Central memory CD8-positive, alpha-beta T cell (primary cell): ENCODE measurements around the gene PLCB1.
A peak's percentile ranks its signal among the peaks of the same experiment; 100 is the strongest.
"Not testable (repeated sequence)": the region's sequence is repeated elsewhere in the genome, so short reads cannot be mapped to it uniquely, and the experiment has no call there.

ENCODE experiments used
- ATAC-seq: fragments of 150-1000 bp; cut with Tn5 transposase; replicated peaks from 2 replicates; pipeline ENCODE4 v1.10.0; 2022; ENCODE audit warnings: mild to moderate bottlenecking, moderate FRiP score, moderate number of reproducible peaks; ENCODE audit not compliant: poor library complexity, severe bottlenecking; ENCODE audit errors: extremely low read depth
- DNase-seq, 2 donors: peaks; one replicate each; pipeline ENCODE4 v3.0.0; 2021; ENCODE audit warnings: low spot score in 2 of 2
- H3K27ac Mint-ChIP-seq: one replicate; pipeline ENCODE4 v1.8.0; 2022; ENCODE audit warnings: low read depth, mild to moderate bottlenecking, moderate library complexity, mixed read lengths
- H3K27me3 Mint-ChIP-seq: one replicate; pipeline ENCODE4 v1.8.0; 2022; ENCODE audit warnings: mixed read lengths
- H3K36me3 Mint-ChIP-seq: one replicate; pipeline ENCODE4 v1.8.0; 2022; ENCODE audit warnings: mild to moderate bottlenecking, moderate library complexity, mixed read lengths; ENCODE audit not compliant: insufficient read depth
- H3K4me1 Mint-ChIP-seq: one replicate; pipeline ENCODE4 v1.8.0; 2022; ENCODE audit warnings: mixed read lengths
- H3K4me3 Mint-ChIP-seq: one replicate; pipeline ENCODE4 v1.8.0; 2022; ENCODE audit warnings: mild to moderate bottlenecking, moderate library complexity, mixed read lengths
- H3K9me3 Mint-ChIP-seq: one replicate; pipeline ENCODE4 v1.8.0; 2022; ENCODE audit warnings: mixed read lengths

The PLCB1 gene

GRCh38 chr20:8153281-8153908, 21.3 kb downstream of the PLCB1 start:
- ATAC-seq = peak; percentile 69
- peaks cover 80% of the 10 kb centered on the region for H3K4me1 Mint-ChIP-seq

GRCh38 chr20:8154638-8155037, 22.6 kb downstream of the PLCB1 start:
- no peak for ATAC-seq
- no peaks in the 10 kb centered on the region for H3K27me3 Mint-ChIP-seq
- H3K36me3 Mint-ChIP-seq = peaks cover 3% of the 10 kb centered on the region
- peak overlapping the region; percentile 46 for H3K4me3 Mint-ChIP-seq
- no peaks in the 10 kb centered on the region for H3K9me3 Mint-ChIP-seq
- no peak for DNase-seq
- H3K4me1 Mint-ChIP-seq = peaks cover 76% of the 10 kb centered on the region
- peak overlapping the region; percentile 24 for H3K27ac Mint-ChIP-seq

More at GRCh38 chr20:8153281-8153908, 21.3 kb downstream of the PLCB1 start:
- DNase-seq = peak in 1 of 2 donors; percentile 16
- H3K4me3 Mint-ChIP-seq = peak overlapping the region; percentile 39
- H3K36me3 Mint-ChIP-seq = peaks cover 3% of the 10 kb centered on the region
- H3K27ac Mint-ChIP-seq = peak overlapping the region; percentile 54
- H3K9me3 Mint-ChIP-seq = no peaks in the 10 kb centered on the region
- no peaks in the 10 kb centered on the region for H3K27me3 Mint-ChIP-seq

GRCh38 chr20:8155229-8155628, 23.2 kb downstream of the PLCB1 start:
- Mint-ChIP-seq H3K4me1 (peaks cover 78% of the 10 kb centered on the region), H3K9me3 (no peaks in the 10 kb centered on the region), H3K27me3 (no peaks in the 10 kb centered on the region), H3K36me3 (peaks cover 3% of the 10 kb centered on the region), H3K4me3 (peak overlapping the region; percentile 46), H3K27ac (peak overlapping the region; percentile 24)
- ATAC-seq (no peak), DNase-seq (no peak)

- peaks cover 73% of the 10 kb centered on the region for H3K4me1 Mint-ChIP-seq
- no peaks in the 10 kb centered on the region for H3K9me3 Mint-ChIP-seq
- DNase-seq = no peak
Measured at GRCh38 chr20:8155812-8156211, 23.7 kb downstream of the PLCB1 start.

GRCh38 chr20:8156235-8157079, 24.4 kb downstream of the PLCB1 start:
- H3K9me3 Mint-ChIP-seq = no peaks in the 10 kb centered on the region
- no peaks in the 10 kb centered on the region for H3K27me3 Mint-ChIP-seq
- peaks cover 3% of the 10 kb centered on the region for H3K36me3 Mint-ChIP-seq
- DNase-seq (no peak), ATAC-seq (peak; percentile 89)
- peak overlapping the region; percentile 29 for H3K4me3 Mint-ChIP-seq
- H3K4me1 Mint-ChIP-seq = peaks cover 68% of the 10 kb centered on the region
- peak overlapping the region; percentile 73 for H3K27ac Mint-ChIP-seq

More at GRCh38 chr20:8155812-8156211, 23.7 kb downstream of the PLCB1 start:
- peaks cover 3% of the 10 kb centered on the region for H3K36me3 Mint-ChIP-seq
- H3K27me3 Mint-ChIP-seq = no peaks in the 10 kb centered on the region
- peak overlapping the region; percentile 73 for H3K27ac Mint-ChIP-seq
- ATAC-seq = no peak
- H3K4me3 Mint-ChIP-seq = peak overlapping the region; percentile 29

GRCh38 chr20:8159217-8159616, 27.2 kb downstream of the PLCB1 start:
- not testable (repeated sequence) for H3K9me3 Mint-ChIP-seq, H3K27ac Mint-ChIP-seq, H3K4me3 Mint-ChIP-seq, ATAC-seq, H3K36me3 Mint-ChIP-seq, H3K27me3 Mint-ChIP-seq, DNase-seq
- H3K4me1 Mint-ChIP-seq = peaks cover 47% of the 10 kb centered on the region

- peaks cover 1% of the 10 kb centered on the region for H3K36me3 Mint-ChIP-seq
- H3K9me3 Mint-ChIP-seq = no peaks in the 10 kb centered on the region
- H3K4me3 Mint-ChIP-seq = no peak overlapping the region
- H3K27ac Mint-ChIP-seq = no peak overlapping the region
- peaks cover 28% of the 10 kb centered on the region for H3K4me1 Mint-ChIP-seq
- ATAC-seq (no peak), DNase-seq (no peak)
- H3K27me3 Mint-ChIP-seq = no peaks in the 10 kb centered on the region
Measured at GRCh38 chr20:8161264-8162071, 29.4 kb downstream of the PLCB1 start.

GRCh38 chr20:8162610-8163009, 30.5 kb downstream of the PLCB1 start:
- Mint-ChIP-seq H3K36me3 (peaks cover 1% of the 10 kb centered on the region), H3K4me1 (peaks cover 23% of the 10 kb centered on the region), H3K27ac (peak overlapping the region; percentile 56), H3K27me3 (no peaks in the 10 kb centered on the region), H3K4me3 (no peak overlapping the region), H3K9me3 (no peaks in the 10 kb centered on the region)
- DNase-seq (no peak), ATAC-seq (no peak)

GRCh38 chr20:8163543-8163942, 31.5 kb downstream of the PLCB1 start:
- Mint-ChIP-seq H3K27me3 (no peaks in the 10 kb centered on the region), H3K27ac (no peak overlapping the region), H3K36me3 (no peaks in the 10 kb centered on the region), H3K4me3 (no peak overlapping the region), H3K4me1 (peaks cover 17% of the 10 kb centered on the region), H3K9me3 (no peaks in the 10 kb centered on the region)
- no peak for ATAC-seq
- no peak for DNase-seq

GRCh38 chr20:8166730-8167129, 34.7 kb downstream of the PLCB1 start:
- no peak overlapping the region for H3K4me3 Mint-ChIP-seq
- DNase-seq (no peak), ATAC-seq (no peak)
- H3K27me3 Mint-ChIP-seq = no peaks in the 10 kb centered on the region
- no peaks in the 10 kb centered on the region for H3K36me3 Mint-ChIP-seq
- no peaks in the 10 kb centered on the region for H3K9me3 Mint-ChIP-seq
- H3K27ac Mint-ChIP-seq = no peak overlapping the region
- H3K4me1 Mint-ChIP-seq = peaks cover 7% of the 10 kb centered on the region

GRCh38 chr20:8168785-8169288, 36.8 kb downstream of the PLCB1 start:
- peaks cover 18% of the 10 kb centered on the region for H3K4me1 Mint-ChIP-seq
- H3K36me3 Mint-ChIP-seq = no peaks in the 10 kb centered on the region
- H3K27me3 Mint-ChIP-seq = no peaks in the 10 kb centered on the region
- no peak for ATAC-seq
- no peaks in the 10 kb centered on the region for H3K9me3 Mint-ChIP-seq
- H3K27ac Mint-ChIP-seq = no peak overlapping the region
- H3K4me3 Mint-ChIP-seq = no peak overlapping the region
- no peak for DNase-seq

GRCh38 chr20:8170921-8171320, 38.9 kb downstream of the PLCB1 start:
- ATAC-seq (no peak), DNase-seq (no peak)
- Mint-ChIP-seq H3K27ac (no peak overlapping the region), H3K4me1 (peaks cover 26% of the 10 kb centered on the region), H3K4me3 (no peak overlapping the region), H3K36me3 (no peaks in the 10 kb centered on the region), H3K27me3 (no peaks in the 10 kb centered on the region), H3K9me3 (no peaks in the 10 kb centered on the region)
